DND-41 (cell line): ENCODE results near the gene INPP4A.

Experiments
- ATAC-seq: fragments of 200-7000 bp; cut with Tn5 transposase; 3 replicates; pipeline ENCODE4 v1.9.1; 2021; ENCODE audit warnings: low read depth; ENCODE audit not compliant: insufficient read depth
- DNase-seq: peaks from one replicate; pipeline ENCODE4 v3.0.0-alpha.2; 2020
- H2AFZ ChIP-seq: 2 replicates; pipeline ENCODE4 v1.6.0; 2012; ENCODE audit warnings: low read depth, low read length
- H3K27ac ChIP-seq: 2 replicates; pipeline ENCODE4 v1.5.1; 2012; ENCODE audit warnings: low read length, inconsistent platforms
- H3K27me3 ChIP-seq: fragments of 200-600 bp; sonication (generic); 2 replicates; pipeline ENCODE4 v1.6.0; 2012; ENCODE audit warnings: low read length, mild to moderate bottlenecking, inconsistent platforms; ENCODE audit not compliant: insufficient read depth, poor library complexity
- H3K36me3 ChIP-seq: 2 replicates; pipeline ENCODE4 v1.5.1; 2012; ENCODE audit warnings: low read length, inconsistent platforms; ENCODE audit not compliant: insufficient read depth
- H3K4me1 ChIP-seq: 2 replicates; pipeline ENCODE4 v1.5.1; 2012; ENCODE audit warnings: mild to moderate bottlenecking, low read length; ENCODE audit not compliant: insufficient read depth
- H3K4me2 ChIP-seq: 2 replicates; pipeline ENCODE4 v1.6.0; 2012; ENCODE audit warnings: mild to moderate bottlenecking, moderate library complexity, low read length, inconsistent platforms; ENCODE audit not compliant: insufficient read depth
- H3K4me3 ChIP-seq, 2 experiments: fragments of 200-600 bp in 1 of 2; shearing (Covaris generic) in 1 of 2; 2 replicates each; pipeline ENCODE4 v1.5.1; 2012 to 2016; ENCODE audit warnings: inconsistent platforms in 2 of 2, low read length in 2 of 2, mild to moderate bottlenecking in 2 of 2, low read depth in 1 of 2, moderate library complexity in 1 of 2
- H3K79me2 ChIP-seq: 2 replicates; pipeline ENCODE4 v1.6.0; 2012; ENCODE audit warnings: low read length, inconsistent platforms; ENCODE audit not compliant: insufficient read depth
- H3K9ac ChIP-seq: 2 replicates; pipeline ENCODE4 v1.6.0; 2012; ENCODE audit warnings: low read depth, mild to moderate bottlenecking, inconsistent platforms, low read length, moderate library complexity
- H3K9me3 ChIP-seq: 2 replicates; pipeline ENCODE4 v1.5.1; 2012; ENCODE audit warnings: low read length, moderate library complexity, mild to moderate bottlenecking, inconsistent platforms; ENCODE audit not compliant: insufficient read depth, severe bottlenecking
- H4K20me1 ChIP-seq: 2 replicates; pipeline ENCODE4 v1.6.0; 2012; ENCODE audit warnings: low read length; ENCODE audit not compliant: insufficient read depth
- EZH2 ChIP-seq: IDR thresholded peaks from 3 replicates; pipeline ENCODE4 v1.6.1; 2012; ENCODE audit warnings: borderline replicate concordance, low read depth, mild to moderate bottlenecking, moderate library complexity, low read length, inconsistent platforms; ENCODE audit not compliant: severe bottlenecking
- TF ChIP-seq, protein P1 (sequence below): IDR thresholded peaks from 2 replicates; pipeline ENCODE4 v1.5.1; 2012; ENCODE audit warnings: borderline replicate concordance, low read length, moderate library complexity, mild to moderate bottlenecking; ENCODE audit not compliant: poor library complexity, severe bottlenecking; ENCODE audit errors: extremely low read depth

The INPP4A gene

DNA sequence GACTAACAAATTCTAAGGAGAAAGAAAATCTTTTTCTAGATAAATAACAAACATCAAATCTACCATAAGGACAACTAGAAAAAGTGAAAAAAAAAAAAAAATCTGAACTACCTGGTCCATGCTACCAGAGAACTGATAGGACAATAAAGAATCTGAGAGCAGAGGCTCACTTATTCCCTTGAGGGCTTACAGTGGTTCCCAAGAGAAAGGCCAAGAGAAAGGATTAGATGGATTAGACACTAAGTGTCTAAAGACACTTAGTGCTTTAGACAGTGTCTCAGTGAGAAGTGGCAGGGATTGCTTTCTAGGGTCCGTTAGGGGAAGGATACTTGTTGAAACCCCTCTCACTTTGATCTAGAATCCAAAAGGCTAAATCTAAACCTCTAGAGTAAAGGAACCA is 85.5 kb downstream of the INPP4A start:
- Histone ChIP-seq H3K36me3 (peaks cover 16% of the 10 kb centered on the region; the same call in 1 of the 2 replicates), H3K27me3 (no peaks in the 10 kb centered on the region), H3K4me1 (no peaks in the 10 kb centered on the region), H3K9me3 (no peaks in the 10 kb centered on the region), H3K4me2 (no peak overlapping the region), H4K20me1 (no peaks in the 10 kb centered on the region), H3K9ac (no peak overlapping the region), H3K79me2 (no peaks in the 10 kb centered on the region), H3K27ac (no peak overlapping the region), H2AFZ (no peak overlapping the region), H3K4me3 (no peak overlapping the region)
- DNase-seq (no peak), ATAC-seq (no peak)
- TF ChIP-seq EZH2: no peak
- TF ChIP-seq, protein P1, sequence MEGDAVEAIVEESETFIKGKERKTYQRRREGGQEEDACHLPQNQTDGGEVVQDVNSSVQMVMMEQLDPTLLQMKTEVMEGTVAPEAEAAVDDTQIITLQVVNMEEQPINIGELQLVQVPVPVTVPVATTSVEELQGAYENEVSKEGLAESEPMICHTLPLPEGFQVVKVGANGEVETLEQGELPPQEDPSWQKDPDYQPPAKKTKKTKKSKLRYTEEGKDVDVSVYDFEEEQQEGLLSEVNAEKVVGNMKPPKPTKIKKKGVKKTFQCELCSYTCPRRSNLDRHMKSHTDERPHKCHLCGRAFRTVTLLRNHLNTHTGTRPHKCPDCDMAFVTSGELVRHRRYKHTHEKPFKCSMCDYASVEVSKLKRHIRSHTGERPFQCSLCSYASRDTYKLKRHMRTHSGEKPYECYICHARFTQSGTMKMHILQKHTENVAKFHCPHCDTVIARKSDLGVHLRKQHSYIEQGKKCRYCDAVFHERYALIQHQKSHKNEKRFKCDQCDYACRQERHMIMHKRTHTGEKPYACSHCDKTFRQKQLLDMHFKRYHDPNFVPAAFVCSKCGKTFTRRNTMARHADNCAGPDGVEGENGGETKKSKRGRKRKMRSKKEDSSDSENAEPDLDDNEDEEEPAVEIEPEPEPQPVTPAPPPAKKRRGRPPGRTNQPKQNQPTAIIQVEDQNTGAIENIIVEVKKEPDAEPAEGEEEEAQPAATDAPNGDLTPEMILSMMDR: no peak

- Histone ChIP-seq H3K36me3 (peaks cover 35% of the 10 kb centered on the region), H2AFZ (no peak overlapping the region), H3K27me3 (no peaks in the 10 kb centered on the region), H3K9me3 (no peaks in the 10 kb centered on the region), H3K4me1 (no peaks in the 10 kb centered on the region), H3K4me3 (no peak overlapping the region), H3K9ac (no peak overlapping the region), H3K79me2 (no peaks in the 10 kb centered on the region), H3K27ac (no peak overlapping the region), H4K20me1 (no peaks in the 10 kb centered on the region), H3K4me2 (no peak overlapping the region)
- DNase-seq: no peak
- TF ChIP-seq, protein P1: no peak
- TF ChIP-seq EZH2: no peak
- no peak for ATAC-seq
Observed at GRCh38 chr2:98532756-98533155, 88.1 kb downstream of the INPP4A start.

DNA sequence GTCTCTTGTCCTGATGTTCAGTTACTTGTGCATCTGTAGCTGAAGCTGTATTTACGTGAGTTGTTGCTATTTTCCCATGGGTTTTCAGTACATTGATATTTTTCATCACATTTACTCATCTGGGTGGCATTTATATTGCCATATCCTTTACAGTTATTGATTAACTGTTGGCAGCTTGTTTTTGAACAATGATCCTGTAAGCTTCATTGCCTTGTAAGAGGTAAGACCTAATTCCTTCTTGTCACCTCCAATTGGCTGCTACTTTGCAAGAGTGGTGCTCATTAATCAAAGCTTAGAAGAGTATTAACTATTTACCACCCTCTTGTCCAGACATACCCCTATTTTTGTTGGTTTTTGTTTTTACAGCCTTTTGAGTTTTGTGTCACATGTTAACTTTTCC is 88.9 kb downstream of the INPP4A start:
- no peak for ATAC-seq
- Histone ChIP-seq H3K4me3 (no peak overlapping the region), H2AFZ (no peak overlapping the region), H3K9me3 (no peaks in the 10 kb centered on the region), H3K4me2 (no peak overlapping the region), H3K4me1 (no peaks in the 10 kb centered on the region), H3K27me3 (no peaks in the 10 kb centered on the region), H3K36me3 (peaks cover 43% of the 10 kb centered on the region), H4K20me1 (no peaks in the 10 kb centered on the region), H3K27ac (no peak overlapping the region), H3K79me2 (no peaks in the 10 kb centered on the region), H3K9ac (no peak overlapping the region)
- TF ChIP-seq, protein P1: no peak
- no peak for TF ChIP-seq EZH2
- DNase-seq: no peak

- Histone ChIP-seq H3K4me3 (no peak overlapping the region), H2AFZ (no peak overlapping the region), H4K20me1 (no peaks in the 10 kb centered on the region), H3K4me1 (no peaks in the 10 kb centered on the region), H3K79me2 (no peaks in the 10 kb centered on the region), H3K27ac (no peak overlapping the region), H3K4me2 (no peak overlapping the region), H3K9me3 (no peaks in the 10 kb centered on the region), H3K9ac (no peak overlapping the region), H3K27me3 (no peaks in the 10 kb centered on the region), H3K36me3 (peaks cover 55% of the 10 kb centered on the region)
- DNase-seq: no peak
- TF ChIP-seq, protein P1: no peak
- no peak for TF ChIP-seq EZH2
- no peak for ATAC-seq
Observed at GRCh38 chr2:98534761-98535160, 90.1 kb downstream of the INPP4A start.
